NCI-H2196 treated with DMSO at 0.1 percent for 48 hours (cell line): ENCODE results near the gene ACVR2B.

Source experiments
- DNase-seq: peaks from one replicate; lab custom pipeline; 2025; ENCODE audit not compliant: unreplicated experiment; lab: John Stamatoyannopoulos, UW

ACVR2B gene

GRCh38 chr3:38457111-38458003 is 3.7 kb downstream of the ACVR2B start:
- no peak for DNase-seq

- DNase-seq: peak; percentile 48
These were observed 5.3 kb downstream of the ACVR2B start for GRCh38 chr3:38458796-38459498.

GRCh38 chr3:38459499-38460048 is 5.9 kb downstream of the ACVR2B start:
- DNase-seq: no peak

DNA sequence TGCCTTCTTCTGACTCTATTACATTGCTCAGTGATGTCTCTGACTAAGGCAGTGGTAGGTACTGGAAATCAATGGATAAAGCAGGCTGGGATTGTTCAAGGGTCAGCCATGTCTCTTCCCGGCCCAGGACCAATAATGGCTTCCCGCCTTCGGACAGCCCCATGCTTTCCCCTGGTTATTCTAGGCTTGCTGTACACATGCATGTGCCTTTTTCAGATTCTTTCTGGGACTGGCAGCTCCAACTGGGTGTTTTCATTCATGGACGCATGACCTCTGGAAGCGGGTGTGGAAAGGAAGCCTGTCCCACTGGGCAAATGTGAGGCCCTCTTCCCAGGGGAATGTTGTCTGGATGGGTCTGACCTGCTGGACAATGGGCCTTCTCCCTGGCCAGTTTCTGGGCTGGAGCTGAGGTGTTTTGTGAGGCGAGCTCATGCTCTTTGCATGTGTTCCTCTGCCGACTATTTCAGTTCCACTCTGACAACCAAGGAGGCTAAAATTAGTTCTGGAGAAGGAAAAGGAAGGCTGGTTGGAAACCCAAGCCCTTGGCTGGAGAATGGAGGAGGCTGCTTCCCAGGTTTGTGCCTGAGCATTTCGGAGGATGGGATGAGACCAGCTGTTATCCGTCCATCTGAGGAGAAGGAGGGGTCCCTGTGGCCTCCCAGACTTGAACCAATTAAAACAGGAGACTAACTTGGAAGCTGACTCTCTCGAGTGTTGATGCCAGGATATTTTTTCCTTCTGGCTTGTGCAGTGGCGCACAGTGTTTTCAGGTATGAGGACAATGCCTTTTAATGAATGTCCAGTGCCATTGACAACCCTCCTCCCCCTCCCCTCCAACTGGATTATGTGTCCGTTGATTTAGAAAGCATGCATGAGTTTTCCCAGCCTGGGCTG is 6.9 kb downstream of the ACVR2B start:
- DNase-seq: no peak

- no peak for DNase-seq
These were observed 12.0 kb downstream of the ACVR2B start for GRCh38 chr3:38465588-38466154.

GRCh38 chr3:38468765-38469164 is 15.1 kb downstream of the ACVR2B start:
- no peak for DNase-seq

- no peak for DNase-seq
These were observed 16.2 kb downstream of the ACVR2B start for GRCh38 chr3:38469852-38470251.

- DNase-seq: no peak
These were observed 17.7 kb downstream of the ACVR2B start for GRCh38 chr3:38471260-38471857.

DNA sequence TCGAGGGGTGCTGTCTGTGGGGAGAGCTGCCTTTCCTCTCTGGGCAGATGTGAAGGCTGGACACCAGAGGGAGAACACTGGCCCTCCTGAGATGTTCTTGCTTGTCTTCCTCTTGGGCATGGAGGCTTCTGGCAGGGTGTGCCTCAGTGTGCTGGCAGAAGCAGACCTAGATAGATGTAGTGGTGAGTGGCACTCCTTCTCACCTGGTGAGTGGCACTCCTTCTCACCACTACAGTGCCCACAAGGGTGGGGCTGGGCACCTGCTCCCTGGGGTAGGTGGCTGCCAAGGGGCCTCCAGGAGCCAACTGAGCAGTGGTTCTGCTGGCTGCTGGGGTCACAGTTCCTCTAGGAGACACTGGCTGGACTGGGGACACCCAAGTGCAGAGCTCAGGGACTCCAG is 18.7 kb downstream of the ACVR2B start:
- DNase-seq: no peak

DNA sequence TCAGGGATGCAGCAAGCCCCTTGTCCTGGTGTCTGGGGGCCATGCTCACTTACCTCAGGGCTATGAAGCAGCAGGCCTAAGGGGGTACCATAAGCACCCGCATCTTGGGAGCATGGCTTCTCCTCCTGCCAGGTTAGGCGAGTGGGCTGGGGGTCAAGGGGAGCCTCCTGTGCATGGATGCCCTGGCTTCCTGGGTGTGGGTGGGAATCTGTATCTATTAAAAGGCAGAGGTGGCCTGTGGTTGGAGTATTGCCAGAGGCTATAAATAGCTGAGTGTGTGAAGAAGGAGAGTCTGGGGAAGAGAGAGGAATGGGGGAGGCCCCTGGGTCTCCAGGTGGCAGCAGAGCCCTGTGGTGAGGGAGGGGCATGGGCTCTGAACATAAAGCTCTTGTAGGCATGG is 19.5 kb downstream of the ACVR2B start:
- no peak for DNase-seq

DNA sequence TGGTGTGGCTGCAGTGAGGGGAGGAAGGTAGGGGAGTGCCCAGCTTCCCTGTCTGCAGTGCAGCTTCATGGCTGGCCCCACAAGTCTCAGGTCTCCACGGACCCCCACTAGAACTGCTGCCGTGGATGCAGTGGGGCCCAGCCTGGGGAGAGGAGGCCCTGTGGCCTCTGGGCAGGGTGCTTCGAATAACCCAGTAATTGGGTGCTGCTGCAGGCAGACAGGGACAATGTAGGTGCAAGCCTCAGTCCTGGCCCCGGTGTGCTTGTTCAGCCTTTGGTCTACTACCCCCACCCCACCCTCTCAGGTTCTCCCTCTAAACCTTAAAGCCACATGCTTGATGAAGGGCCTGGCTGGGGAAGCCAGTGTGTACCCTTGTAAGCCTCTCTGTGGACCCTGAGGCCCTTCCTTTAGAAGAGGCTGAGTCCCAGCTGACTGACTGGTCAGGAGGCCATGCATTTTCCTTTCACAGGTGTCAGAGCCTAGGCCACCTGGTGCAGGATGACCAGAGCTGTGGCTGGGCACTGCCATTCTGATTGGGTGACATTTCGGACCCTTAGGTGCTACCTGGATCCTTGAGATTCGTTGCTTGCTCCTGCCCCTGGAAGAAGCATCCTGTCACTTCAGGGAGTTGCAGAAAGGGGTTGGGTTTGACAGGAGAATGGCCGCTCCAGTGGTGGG is 21.4 kb downstream of the ACVR2B start:
- no peak for DNase-seq

DNA sequence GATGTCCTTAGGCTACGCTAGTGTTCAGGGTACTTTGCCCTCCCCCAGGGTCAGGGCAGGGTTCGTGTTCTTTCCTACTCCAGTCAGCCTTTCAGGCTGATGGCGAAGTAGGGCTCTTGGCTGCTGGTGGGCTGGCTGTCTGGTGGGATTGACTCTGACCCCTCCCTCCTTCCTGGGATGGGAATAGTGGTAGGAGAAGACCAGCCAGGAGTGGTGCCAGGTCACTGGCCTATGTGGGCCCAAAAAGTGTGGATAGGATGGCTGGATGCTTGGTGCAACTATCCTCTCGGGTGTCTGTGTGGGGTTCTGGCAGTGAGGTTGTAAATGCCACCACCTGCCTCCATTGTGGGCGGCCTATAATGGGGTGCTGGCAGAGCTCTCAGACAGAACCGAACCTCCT is 22.0 kb downstream of the ACVR2B start:
- DNase-seq: no peak

GRCh38 chr3:38476157-38476756 is 22.6 kb downstream of the ACVR2B start:
- no peak for DNase-seq

DNA sequence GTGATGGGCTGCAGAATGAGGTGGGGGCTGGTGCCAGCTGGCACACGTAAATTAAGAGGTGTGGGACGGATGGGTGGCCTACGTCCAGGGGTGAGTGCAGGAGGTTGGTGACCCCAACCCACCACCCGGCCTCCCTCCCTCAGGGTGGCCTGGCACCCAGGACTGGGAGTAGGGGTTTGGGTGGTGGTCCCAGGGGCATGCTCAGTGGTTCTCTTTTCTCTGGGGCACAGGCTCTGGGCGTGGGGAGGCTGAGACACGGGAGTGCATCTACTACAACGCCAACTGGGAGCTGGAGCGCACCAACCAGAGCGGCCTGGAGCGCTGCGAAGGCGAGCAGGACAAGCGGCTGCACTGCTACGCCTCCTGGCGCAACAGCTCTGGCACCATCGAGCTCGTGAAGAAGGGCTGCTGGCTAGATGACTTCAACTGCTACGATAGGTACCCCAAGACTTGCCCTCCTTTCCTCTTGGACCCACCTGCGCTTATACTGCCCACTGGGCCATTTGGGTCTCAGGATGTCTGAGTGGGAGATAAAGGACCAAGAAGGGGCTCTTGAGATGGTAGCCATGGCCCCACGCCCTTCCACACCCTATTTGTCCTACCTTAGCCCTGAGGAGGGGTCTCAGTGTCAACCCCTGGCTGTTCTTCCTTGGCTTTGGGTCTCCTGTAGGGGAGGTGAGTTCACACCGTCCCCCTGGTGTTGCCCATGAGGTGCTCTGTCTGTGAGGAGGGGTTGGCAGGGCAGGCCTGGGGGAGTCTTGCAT is 23.5 kb downstream of the ACVR2B start:
- no peak for DNase-seq

GRCh38 chr3:38477839-38478450 is 24.3 kb downstream of the ACVR2B start:
- no peak for DNase-seq

DNA sequence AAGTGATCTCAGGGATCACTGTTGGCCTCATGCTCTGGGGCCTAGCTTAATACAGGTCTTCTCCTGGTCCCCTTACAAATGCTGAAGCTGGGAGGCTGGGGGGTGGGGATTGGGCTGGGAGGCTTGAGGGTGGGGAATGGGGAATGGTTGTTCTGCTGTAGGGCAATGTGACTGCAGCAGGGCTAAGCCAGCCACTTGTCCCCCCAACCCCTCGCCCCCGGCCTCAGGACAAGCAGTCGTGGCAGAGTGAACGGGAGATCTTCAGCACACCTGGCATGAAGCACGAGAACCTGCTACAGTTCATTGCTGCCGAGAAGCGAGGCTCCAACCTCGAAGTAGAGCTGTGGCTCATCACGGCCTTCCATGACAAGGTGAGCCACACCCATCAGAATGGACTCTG is 25.2 kb downstream of the ACVR2B start:
- DNase-seq: no peak

DNA sequence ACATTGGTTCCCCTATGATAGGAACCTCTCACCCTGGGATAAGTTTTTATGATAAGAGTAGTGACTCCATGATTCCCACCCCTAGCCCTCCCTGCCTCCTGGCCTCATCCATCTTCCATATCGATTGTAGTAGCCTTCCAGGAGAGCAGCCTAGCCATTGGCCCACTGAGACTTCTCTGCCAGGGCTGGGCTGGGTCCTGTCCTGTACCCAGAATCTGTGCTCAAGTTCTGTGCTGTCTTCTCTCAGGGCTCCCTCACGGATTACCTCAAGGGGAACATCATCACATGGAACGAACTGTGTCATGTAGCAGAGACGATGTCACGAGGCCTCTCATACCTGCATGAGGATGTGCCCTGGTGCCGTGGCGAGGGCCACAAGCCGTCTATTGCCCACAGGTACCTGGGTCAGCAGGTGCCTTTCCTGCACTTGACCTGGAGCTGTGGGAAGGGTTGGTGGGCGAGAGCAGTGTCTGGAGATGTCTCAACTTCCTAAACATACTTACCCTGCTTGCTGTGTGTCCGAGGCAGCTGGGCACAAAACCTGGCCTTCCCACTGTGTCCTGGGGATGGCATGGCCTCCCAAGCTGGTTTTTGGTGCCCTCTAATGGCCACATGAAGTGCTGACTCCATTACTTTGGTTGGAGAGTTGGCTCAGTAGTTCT is 25.9 kb downstream of the ACVR2B start:
- DNase-seq: no peak

DNA sequence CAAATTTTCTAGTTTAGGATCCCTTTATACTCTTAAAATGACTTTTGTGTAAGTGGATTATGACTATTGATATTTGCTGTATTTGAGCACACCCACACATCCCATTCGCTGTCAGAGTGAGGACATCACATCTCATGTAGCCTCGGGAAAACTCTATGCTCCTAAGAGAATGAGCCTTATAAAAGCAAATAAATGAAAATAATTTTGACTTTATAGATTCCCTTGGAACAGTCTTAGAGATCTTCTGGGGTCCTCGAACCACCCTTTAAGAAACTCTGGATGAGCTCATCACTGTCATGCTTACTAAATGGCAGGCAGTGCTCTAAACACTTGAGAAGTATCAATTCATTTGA is 26.4 kb downstream of the ACVR2B start:
- no peak for DNase-seq
